ENCODE data around the gene PLCXD1.
"Not testable (repeated sequence)": the region's sequence is repeated elsewhere in the genome, so short reads cannot be mapped to it uniquely, and the experiment has no call there.

Gene PLCXD1

DNA sequence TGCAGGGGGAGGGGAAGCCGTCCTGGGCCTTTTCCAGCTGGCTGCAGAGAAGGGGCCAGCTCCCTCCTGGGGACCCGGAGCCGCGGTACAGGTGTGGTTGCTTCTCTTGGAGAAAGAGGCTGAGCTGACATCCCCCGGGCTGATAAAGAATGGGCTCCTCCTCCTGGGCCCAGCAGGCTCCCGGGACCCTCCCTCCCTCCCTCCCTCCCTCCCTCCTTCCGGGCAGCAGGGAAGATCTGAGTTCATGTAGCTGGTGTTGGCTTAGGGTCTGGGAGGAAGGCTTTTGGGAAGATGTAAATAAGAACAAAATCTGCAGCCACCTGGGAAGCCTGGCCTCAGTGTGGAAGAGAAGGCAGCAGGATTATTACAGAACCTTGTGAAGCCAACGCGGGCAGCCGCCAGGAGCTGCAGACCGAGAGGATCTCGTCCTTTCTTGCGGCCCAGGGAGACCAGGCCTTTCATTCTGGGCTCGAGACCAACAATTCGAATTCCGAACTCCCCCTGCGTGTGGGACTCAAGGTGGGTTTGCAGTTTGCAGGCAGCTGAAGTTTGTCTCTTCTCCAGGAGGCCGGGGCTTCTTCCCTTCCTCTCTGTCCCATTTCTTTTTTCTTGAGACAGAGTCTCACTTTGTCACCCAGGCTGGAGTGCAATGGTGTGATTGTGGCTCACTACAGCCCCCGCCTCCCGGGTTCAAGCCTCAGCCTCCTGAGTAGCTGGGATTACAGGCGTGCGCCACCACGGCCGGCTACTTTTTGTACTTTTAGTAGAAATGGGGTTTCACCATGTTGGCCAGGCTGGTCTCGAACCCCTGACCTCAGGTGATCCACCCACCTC lies at the start of gene PLCXD1:
PLCXD1 (plus strand) TSS at position 216 of the 834 bp plus-strand sequence. CDS start 2,807 bp downstream, outside the sequence.
- no peak for TF ChIP-seq CTCF (IDR thresholded peaks at IDR 0.05)
- Histone ChIP-seq H3K27ac (no peak within 1 kb of the TSS), H3K4me3 (peak within 1 kb of the TSS; percentile 22)
- no peak for DNase-seq (ENCODE audit: low spot score)

DNA sequence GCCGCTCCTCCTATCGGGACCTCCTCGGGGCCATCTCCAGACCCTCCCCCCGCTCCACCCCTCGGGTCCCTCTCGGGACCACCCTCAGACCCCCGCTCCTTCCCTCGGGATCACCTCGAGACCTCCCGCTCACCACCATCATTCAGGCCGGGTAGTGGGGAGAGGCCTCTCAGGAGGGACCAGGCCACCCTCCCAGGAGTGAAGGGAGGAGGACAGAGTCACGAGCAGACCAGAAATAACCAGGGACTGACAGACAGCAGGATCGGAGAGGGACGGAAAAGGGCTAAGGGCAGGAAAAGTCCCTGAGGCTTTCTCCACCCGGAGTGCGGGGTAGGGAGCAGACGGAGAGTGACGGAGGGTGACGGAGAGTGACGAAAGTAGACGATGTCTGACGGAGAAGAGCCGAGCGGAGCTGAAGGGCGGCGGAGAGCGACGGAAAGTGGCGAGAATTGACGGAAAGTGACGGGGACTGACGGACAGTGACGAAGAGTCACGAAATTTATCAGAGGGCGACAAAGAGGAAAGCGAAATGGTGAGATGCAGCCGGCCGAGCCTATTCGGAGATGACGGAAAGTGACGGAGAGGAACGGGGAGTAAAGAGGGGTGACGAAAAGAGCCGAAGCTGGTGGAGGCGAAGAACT lies 49.4 kb upstream of the PLCXD1 start:
- not testable (repeated sequence) for DNase-seq (ENCODE audit: low spot score); H3K4me3 ChIP-seq; H3K27ac ChIP-seq

GRCh38 chrX:232278-232655 lies 48.9 kb upstream of the PLCXD1 start:
- DNase-seq (ENCODE audit: low spot score); H3K4me3 ChIP-seq; H3K27ac ChIP-seq: not testable (repeated sequence)

DNA sequence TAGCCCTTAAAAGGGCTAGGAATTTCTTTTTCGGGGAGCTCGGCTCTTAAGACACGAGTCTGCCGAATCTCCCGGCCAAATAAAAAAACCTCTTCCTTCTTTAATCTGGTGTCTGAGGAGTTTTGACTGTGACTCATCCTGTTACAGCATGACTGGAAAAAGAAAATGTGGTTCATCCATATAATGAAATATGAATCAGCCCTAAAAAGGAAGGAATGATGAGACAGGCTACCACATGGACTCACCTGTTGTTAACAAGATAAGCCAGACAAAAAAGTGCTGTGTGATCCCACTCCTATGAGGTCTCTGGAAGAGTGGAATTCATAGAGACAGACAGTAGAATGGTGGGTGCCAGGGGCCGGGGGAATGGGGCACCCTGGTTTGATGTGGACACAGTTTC lies 45.0 kb upstream of the PLCXD1 start:
- not testable (repeated sequence) for H3K4me3 ChIP-seq; DNase-seq (ENCODE audit: low spot score); H3K27ac ChIP-seq

DNA sequence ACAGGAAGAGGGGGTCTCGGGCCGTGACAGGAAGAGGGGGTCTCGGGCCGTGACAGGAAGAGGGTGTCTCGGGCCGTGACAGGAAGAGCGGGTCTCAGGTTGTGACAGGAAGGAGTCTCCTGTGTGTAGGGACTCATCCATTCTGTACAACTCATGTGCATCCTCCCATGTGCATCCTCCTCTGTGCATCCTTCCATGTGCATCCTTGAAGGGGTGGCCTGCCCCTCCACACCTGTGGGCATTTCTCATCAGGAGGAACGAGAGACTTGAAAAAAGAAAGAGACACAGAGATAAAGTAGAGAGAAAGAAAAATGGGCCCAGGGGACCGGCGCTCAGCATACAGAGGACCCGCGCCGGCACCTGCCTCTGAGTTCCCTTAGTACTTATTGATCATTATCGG lies 30.2 kb upstream of the PLCXD1 start:
- Histone ChIP-seq H3K4me3 (no peak overlapping the region), H3K27ac (no peak overlapping the region)
- peak; percentile 22 for DNase-seq (ENCODE audit: low spot score)
- no peak for TF ChIP-seq CTCF (IDR thresholded peaks at IDR 0.05)

GRCh38 chrX:251396-252243 lies 29.6 kb upstream of the PLCXD1 start:
- not testable (repeated sequence) for H3K27ac ChIP-seq, H3K4me3 ChIP-seq
- peak; percentile 40 for DNase-seq (ENCODE audit: low spot score)

- H3K4me3 ChIP-seq = no peak overlapping the region
- no peak for TF ChIP-seq CTCF (IDR thresholded peaks at IDR 0.05)
- no peak overlapping the region for H3K27ac ChIP-seq
- peak; percentile 52 for DNase-seq (ENCODE audit: low spot score)
Observed at GRCh38 chrX:252244-252956, 28.8 kb upstream of the PLCXD1 start.

DNA sequence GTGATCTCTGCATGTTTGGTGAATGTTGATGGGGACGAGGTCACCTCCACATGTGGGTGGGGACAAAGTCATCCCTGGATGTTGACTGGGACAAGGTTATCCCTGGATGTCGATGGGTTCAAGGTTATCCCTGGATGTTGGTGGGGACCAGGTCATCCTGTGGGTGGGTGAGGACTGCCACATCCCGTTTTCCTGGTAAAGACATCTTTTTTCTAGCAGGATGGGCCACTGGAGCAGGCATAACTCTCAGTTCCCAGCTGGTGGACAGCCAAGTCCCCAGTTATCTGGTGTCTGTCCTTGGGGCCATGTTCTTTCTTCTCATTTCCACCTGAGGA lies 28.3 kb upstream of the PLCXD1 start:
- Histone ChIP-seq H3K4me3 (no peak overlapping the region), H3K27ac (no peak overlapping the region)
- no peak for TF ChIP-seq CTCF (IDR thresholded peaks at IDR 0.05)
- DNase-seq (ENCODE audit: low spot score) = peak; percentile 49
